ENCODE results near the gene CLPSL1. TPM values are rescaled to one million over a fixed set of nuclear protein-coding genes. Genes with fewer than 3 reads are reported as not detected.

The CLPSL1 gene
- total RNA-seq, 4 donors from 2014 or later: not detected

DNA sequence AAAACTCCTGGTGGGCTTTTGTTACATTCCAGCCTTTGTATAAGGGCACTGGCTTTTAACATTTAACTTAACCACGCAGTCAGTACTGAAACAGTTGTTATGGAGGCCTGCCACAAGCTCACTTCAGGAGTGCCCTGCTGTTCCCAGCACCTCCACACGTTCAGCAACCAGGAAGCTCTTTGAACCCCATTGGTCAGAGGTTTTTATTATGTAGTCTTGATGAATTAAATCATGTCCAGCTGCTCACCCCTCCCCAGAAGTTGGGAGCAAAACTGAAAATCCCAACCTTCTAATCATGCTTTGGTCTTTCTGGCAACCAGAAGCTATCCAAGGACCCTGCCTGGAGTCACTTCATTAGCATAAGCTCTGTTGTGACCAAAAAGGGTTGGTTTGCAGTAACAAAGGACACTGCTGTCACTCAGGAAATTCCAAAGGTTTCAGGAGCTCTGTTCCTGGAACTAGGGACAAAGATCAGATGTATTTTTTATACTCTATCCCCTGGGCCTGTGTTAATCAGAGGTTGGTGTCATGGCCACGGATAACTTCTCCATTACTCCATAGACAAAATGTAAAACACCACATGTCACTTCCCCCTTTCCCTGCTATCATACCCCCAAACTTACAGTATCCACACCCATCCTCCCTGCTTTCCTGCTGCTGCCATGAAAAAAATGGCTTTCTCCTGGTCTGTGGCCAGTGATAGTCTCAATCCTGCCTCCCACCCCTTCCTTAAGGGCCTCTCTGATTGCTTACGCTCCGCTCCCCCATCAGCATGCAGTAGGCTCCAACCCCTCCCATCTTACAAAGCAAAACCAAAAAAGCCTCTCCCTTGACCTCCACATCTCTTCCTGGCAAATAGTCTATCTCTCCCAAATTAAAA is 40.9 kb upstream of the CLPSL1 start:
- Histone ChIP-seq H3K4me3 (no peak overlapping the region), H3K27ac (no peak overlapping the region), H3K9me3 (no peaks in the 10 kb centered on the region), H3K4me1 (peaks cover 3 to 27% (median 5%) of the 10 kb centered on the region in 3 donors), H3K27me3 (no peaks in the 10 kb centered on the region), H3K36me3 (no peaks in the 10 kb centered on the region)
- WGBS, 2 donors (ENCODE audit: low coverage in 1 of 2): 62 to 68% methylated on average over 3 to 4 of the region's 5 CpGs
- no peak for ATAC-seq
- TF ChIP-seq, protein P1, sequence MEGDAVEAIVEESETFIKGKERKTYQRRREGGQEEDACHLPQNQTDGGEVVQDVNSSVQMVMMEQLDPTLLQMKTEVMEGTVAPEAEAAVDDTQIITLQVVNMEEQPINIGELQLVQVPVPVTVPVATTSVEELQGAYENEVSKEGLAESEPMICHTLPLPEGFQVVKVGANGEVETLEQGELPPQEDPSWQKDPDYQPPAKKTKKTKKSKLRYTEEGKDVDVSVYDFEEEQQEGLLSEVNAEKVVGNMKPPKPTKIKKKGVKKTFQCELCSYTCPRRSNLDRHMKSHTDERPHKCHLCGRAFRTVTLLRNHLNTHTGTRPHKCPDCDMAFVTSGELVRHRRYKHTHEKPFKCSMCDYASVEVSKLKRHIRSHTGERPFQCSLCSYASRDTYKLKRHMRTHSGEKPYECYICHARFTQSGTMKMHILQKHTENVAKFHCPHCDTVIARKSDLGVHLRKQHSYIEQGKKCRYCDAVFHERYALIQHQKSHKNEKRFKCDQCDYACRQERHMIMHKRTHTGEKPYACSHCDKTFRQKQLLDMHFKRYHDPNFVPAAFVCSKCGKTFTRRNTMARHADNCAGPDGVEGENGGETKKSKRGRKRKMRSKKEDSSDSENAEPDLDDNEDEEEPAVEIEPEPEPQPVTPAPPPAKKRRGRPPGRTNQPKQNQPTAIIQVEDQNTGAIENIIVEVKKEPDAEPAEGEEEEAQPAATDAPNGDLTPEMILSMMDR (IDR thresholded peaks at IDR 0.05): no peak
- TF ChIP-seq POLR2AphosphoS5 (IDR thresholded peaks at IDR 0.05) (no peak), POLR2A (IDR thresholded peaks at IDR 0.05) (no peak), EP300 (IDR thresholded peaks at IDR 0.05) (no peak)

GRCh38 chr6:35742842-35743241 is 38.0 kb upstream of the CLPSL1 start:
- TF ChIP-seq POLR2AphosphoS5 (IDR thresholded peaks at IDR 0.05): no peak
- H3K4me3 ChIP-seq: no peak overlapping the region
- no peak overlapping the region for H3K27ac ChIP-seq
- H3K36me3 ChIP-seq: no peaks in the 10 kb centered on the region
- no peaks in the 10 kb centered on the region for H3K4me1 ChIP-seq
- H3K27me3 ChIP-seq: no peaks in the 10 kb centered on the region
- WGBS, 2 donors (ENCODE audit: low coverage in 1 of 2): 46 to 54% methylated on average over 4 to 6 of the region's 8 CpGs
- ATAC-seq: no peak
- peaks cover 0 to 7% (median 0%) of the 10 kb centered on the region in 3 donors for H3K9me3 ChIP-seq

GRCh38 chr6:35745509-35745908 is 35.3 kb upstream of the CLPSL1 start:
- Histone ChIP-seq H3K36me3 (no peaks in the 10 kb centered on the region), H3K27ac (no peak overlapping the region), H3K4me3 (no peak overlapping the region), H3K27me3 (no peaks in the 10 kb centered on the region), H3K4me1 (no peaks in the 10 kb centered on the region), H3K9me3 (peaks cover 0 to 7% (median 0%) of the 10 kb centered on the region in 3 donors)
- WGBS, 2 donors (ENCODE audit: low coverage in 1 of 2): 77 to 95% methylated on average over 3 to 6 of the region's 7 CpGs
- ATAC-seq: no peak
- no peak for TF ChIP-seq EP300 (IDR thresholded peaks at IDR 0.05)
- no peak for TF ChIP-seq POLR2A (IDR thresholded peaks at IDR 0.05)
- TF ChIP-seq POLR2AphosphoS5 (IDR thresholded peaks at IDR 0.05): no peak
- TF ChIP-seq, protein P1 (IDR thresholded peaks at IDR 0.05): no peak

DNA sequence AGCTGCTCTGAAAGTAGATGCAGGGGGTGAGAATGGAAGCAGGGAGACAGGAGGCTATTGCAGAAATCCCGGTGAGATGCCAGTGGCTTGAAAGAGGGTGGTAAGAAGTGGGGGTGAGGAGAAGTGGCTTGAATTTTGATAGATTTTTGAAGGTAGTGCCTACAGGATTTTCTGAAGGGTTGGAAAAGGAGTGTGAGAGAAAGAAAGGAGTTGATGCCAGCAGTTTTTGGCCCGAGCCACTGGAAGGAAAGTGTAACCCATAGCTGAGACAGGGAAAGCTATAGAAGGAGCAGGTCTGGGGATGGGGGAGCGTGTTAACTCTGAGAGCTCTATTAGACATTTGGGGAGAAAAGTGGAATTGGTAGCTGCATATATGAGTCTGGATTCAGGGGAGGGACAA is 34.3 kb upstream of the CLPSL1 start:
- no peaks in the 10 kb centered on the region for H3K36me3 ChIP-seq
- H3K4me1 ChIP-seq: no peaks in the 10 kb centered on the region
- H3K4me3 ChIP-seq: no peak overlapping the region
- 73 to 100% methylated on average over 1 to 3 of the region's 3 CpGs for WGBS, 2 donors (ENCODE audit: low coverage in 1 of 2)
- TF ChIP-seq, protein P1 (IDR thresholded peaks at IDR 0.05): no peak
- TF ChIP-seq POLR2AphosphoS5 (IDR thresholded peaks at IDR 0.05) (no peak), EP300 (IDR thresholded peaks at IDR 0.05) (no peak), POLR2A (IDR thresholded peaks at IDR 0.05) (no peak)
- peaks cover 0 to 7% (median 0%) of the 10 kb centered on the region in 3 donors for H3K9me3 ChIP-seq
- H3K27me3 ChIP-seq: no peaks in the 10 kb centered on the region
- H3K27ac ChIP-seq: no peak overlapping the region
- ATAC-seq: no peak

DNA sequence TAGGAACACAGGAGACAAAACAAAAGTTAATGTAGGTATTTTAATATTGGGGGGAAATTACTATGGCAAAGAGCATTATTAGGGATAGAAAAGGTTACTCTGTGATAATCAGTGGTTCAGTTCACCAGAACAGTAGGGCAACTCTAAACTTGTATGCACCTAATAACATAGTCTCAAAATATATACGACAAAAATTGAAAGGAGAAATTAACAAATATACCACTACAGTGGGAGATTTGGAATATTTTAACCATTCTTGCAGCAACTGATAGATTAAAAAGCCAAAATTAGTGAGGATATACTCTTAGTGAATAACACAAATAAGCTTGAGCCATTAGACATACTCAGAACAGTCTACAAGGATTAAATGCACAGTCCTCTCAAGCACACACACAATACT is 32.9 kb upstream of the CLPSL1 start:
- 76 to 78% methylated on average over 1 of the region's 1 CpG for WGBS, 2 donors (ENCODE audit: low coverage in 1 of 2)
- no peaks in the 10 kb centered on the region for H3K36me3 ChIP-seq
- TF ChIP-seq, protein P1 (IDR thresholded peaks at IDR 0.05): no peak
- TF ChIP-seq POLR2A (IDR thresholded peaks at IDR 0.05) (no peak), POLR2AphosphoS5 (IDR thresholded peaks at IDR 0.05) (no peak), EP300 (IDR thresholded peaks at IDR 0.05) (no peak)
- no peak for ATAC-seq
- no peaks in the 10 kb centered on the region for H3K4me1 ChIP-seq
- no peak overlapping the region for H3K4me3 ChIP-seq
- H3K27ac ChIP-seq: no peak overlapping the region
- no peaks in the 10 kb centered on the region for H3K27me3 ChIP-seq
- peaks cover 0 to 7% (median 0%) of the 10 kb centered on the region in 3 donors for H3K9me3 ChIP-seq

Measured in gastroesophageal sphincter (tissue), 4 donors.